22Rv1 (cell line): ENCODE data around the gene TRIO.

Source experiments
- CTCF ChIP-seq: fragments of 450-650 bp; IDR thresholded peaks from 2 replicates; pipeline ENCODE4 v1.5.1; 2017; ENCODE audit warnings: mild to moderate bottlenecking
- ZFX ChIP-seq: fragments of 450-650 bp; IDR thresholded peaks from 2 replicates; pipeline ENCODE4 v1.6.1; 2017; ENCODE audit warnings: antibody characterized with exemption, borderline replicate concordance

- TF ChIP-seq CTCF: no peak
- no peak for TF ChIP-seq ZFX
Observed at GRCh38 chr5:14369780-14370179, 226.6 kb downstream of the TRIO start.
